Parathyroid adenoma (tissue), 2 donors: Measurements from ENCODE around the gene ALG13.

Experiments
- H2AFZ ChIP-seq: fragments of 300-600 bp; sonication (generic); one replicate; pipeline ENCODE4 v1.7.0; 2017; ENCODE audit warnings: antibody characterized with exemption, mild to moderate bottlenecking
- H3K27ac ChIP-seq: fragments of 300-600 bp; sonication (generic); one replicate; pipeline ENCODE4 v1.7.0; 2017
- H3K27me3 ChIP-seq: fragments of 300-600 bp; sonication (generic); one replicate; pipeline ENCODE4 v1.7.0; 2017; ENCODE audit warnings: low read length; ENCODE audit not compliant: control insufficient read depth, insufficient read depth
- H3K36me3 ChIP-seq: fragments of 300-600 bp; sonication (generic); one replicate; pipeline ENCODE4 v1.7.0; 2017; ENCODE audit warnings: low read length; ENCODE audit not compliant: control insufficient read depth, insufficient read depth
- H3K4me1 ChIP-seq: fragments of 300-600 bp; sonication (generic); one replicate; pipeline ENCODE4 v1.7.0; 2017; ENCODE audit warnings: control low read depth
- H3K4me2 ChIP-seq: fragments of 300-600 bp; sonication (generic); one replicate; pipeline ENCODE4 v1.7.0; 2017; ENCODE audit warnings: low read length
- H3K4me3 ChIP-seq: fragments of 300-600 bp; sonication (generic); one replicate; pipeline ENCODE4 v1.7.0; 2017; ENCODE audit warnings: low read depth, low read length
- H3K79me2 ChIP-seq: fragments of 300-600 bp; sonication (generic); one replicate; pipeline ENCODE4 v1.7.0; 2017; ENCODE audit warnings: control low read depth
- H3K9ac ChIP-seq: fragments of 300-600 bp; sonication (generic); one replicate; pipeline ENCODE4 v1.7.0; 2017; ENCODE audit warnings: mild to moderate bottlenecking
- H3K9me3 ChIP-seq: fragments of 300-600 bp; sonication (generic); one replicate; pipeline ENCODE4 v1.7.0; 2017; ENCODE audit warnings: low read length; ENCODE audit not compliant: control insufficient read depth
- CTCF ChIP-seq: fragments of 300-600 bp; sonication (generic); IDR thresholded peaks from one replicate; pipeline ENCODE4 v1.7.0; 2017; ENCODE audit warnings: antibody characterized with exemption, mild to moderate bottlenecking
- donor health status: primary hyperparathyroidism.

ALG13 gene

GRCh38 chrX:111719426-111720210, 38.6 kb downstream of the ALG13 start:
- no peak overlapping the region for H3K4me2 ChIP-seq
- H2AFZ ChIP-seq: no peak overlapping the region
- H3K9ac ChIP-seq: no peak overlapping the region
- no peaks in the 10 kb centered on the region for H3K4me1 ChIP-seq
- no peaks in the 10 kb centered on the region for H3K79me2 ChIP-seq
- no peaks in the 10 kb centered on the region for H3K9me3 ChIP-seq
- TF ChIP-seq CTCF: no peak
- no peaks in the 10 kb centered on the region for H3K36me3 ChIP-seq
- H3K27me3 ChIP-seq: no peaks in the 10 kb centered on the region
- no peak overlapping the region for H3K27ac ChIP-seq
- no peak overlapping the region for H3K4me3 ChIP-seq

GRCh38 chrX:111728096-111728495, 47.1 kb downstream of the ALG13 start:
- TF ChIP-seq CTCF: no peak
- Histone ChIP-seq H3K27ac (no peak overlapping the region), H3K9ac (no peak overlapping the region), H3K36me3 (no peaks in the 10 kb centered on the region), H3K79me2 (no peaks in the 10 kb centered on the region), H2AFZ (no peak overlapping the region), H3K27me3 (no peaks in the 10 kb centered on the region), H3K4me2 (no peak overlapping the region), H3K4me3 (no peak overlapping the region), H3K9me3 (no peaks in the 10 kb centered on the region), H3K4me1 (no peaks in the 10 kb centered on the region)

- Histone ChIP-seq H3K79me2 (no peaks in the 10 kb centered on the region), H3K4me2 (no peak overlapping the region), H3K4me3 (no peak overlapping the region), H3K9me3 (no peaks in the 10 kb centered on the region), H3K9ac (no peak overlapping the region), H3K36me3 (no peaks in the 10 kb centered on the region), H3K27ac (no peak overlapping the region), H3K27me3 (no peaks in the 10 kb centered on the region), H3K4me1 (no peaks in the 10 kb centered on the region), H2AFZ (no peak overlapping the region)
- TF ChIP-seq CTCF: no peak
Observed at GRCh38 chrX:111731351-111731750, 50.4 kb downstream of the ALG13 start.

GRCh38 chrX:111736571-111736970, 55.6 kb downstream of the ALG13 start:
- TF ChIP-seq CTCF: no peak
- Histone ChIP-seq H3K4me1 (no peaks in the 10 kb centered on the region), H3K36me3 (no peaks in the 10 kb centered on the region), H3K27me3 (no peaks in the 10 kb centered on the region), H3K27ac (no peak overlapping the region), H3K4me2 (no peak overlapping the region), H3K4me3 (no peak overlapping the region), H3K9me3 (no peaks in the 10 kb centered on the region), H3K9ac (no peak overlapping the region), H2AFZ (no peak overlapping the region), H3K79me2 (no peaks in the 10 kb centered on the region)

GRCh38 chrX:111742018-111742417, 61.0 kb downstream of the ALG13 start:
- Histone ChIP-seq H3K27ac (no peak overlapping the region), H3K4me1 (no peaks in the 10 kb centered on the region), H2AFZ (no peak overlapping the region), H3K4me2 (no peak overlapping the region), H3K79me2 (no peaks in the 10 kb centered on the region), H3K27me3 (no peaks in the 10 kb centered on the region), H3K4me3 (no peak overlapping the region), H3K36me3 (no peaks in the 10 kb centered on the region), H3K9me3 (no peaks in the 10 kb centered on the region), H3K9ac (no peak overlapping the region)
- no peak for TF ChIP-seq CTCF
